ENCODE data around the gene MAPKAP1.
A peak's percentile ranks its signal among the peaks of the same experiment; 100 is the strongest.

Gene MAPKAP1

GRCh38 chr9:125706651-125707471 is at the start of gene MAPKAP1:
MAPKAP1 (minus strand) TSS chr9:125707208; CDS start chr9:125672574, 34,634 bp downstream.
- DNase-seq: peak; percentile 92

- no peak for DNase-seq
Observed at GRCh38 chr9:125756518-125756917, 49.5 kb upstream of the MAPKAP1 start.

GRCh38 chr9:125755340-125755739 is 48.3 kb upstream of the MAPKAP1 start:
- DNase-seq: no peak

GRCh38 chr9:125754096-125754495 is 47.1 kb upstream of the MAPKAP1 start:
- DNase-seq: no peak

GRCh38 chr9:125752070-125752628 is 45.1 kb upstream of the MAPKAP1 start:
- DNase-seq: peak; percentile 46

- peak; percentile 47 for DNase-seq
Observed at GRCh38 chr9:125750627-125751011, 43.6 kb upstream of the MAPKAP1 start.

GRCh38 chr9:125749951-125750626 is 43.1 kb upstream of the MAPKAP1 start:
- DNase-seq: peak; percentile 69

GRCh38 chr9:125749287-125749935 is 42.4 kb upstream of the MAPKAP1 start:
- peak; percentile 24 for DNase-seq

- no peak for DNase-seq
Observed at GRCh38 chr9:125748446-125749099, 41.6 kb upstream of the MAPKAP1 start.

GRCh38 chr9:125747765-125748445 is 40.9 kb upstream of the MAPKAP1 start:
- DNase-seq: peak; percentile 16

- peak; percentile 35 for DNase-seq
Observed at GRCh38 chr9:125747053-125747764, 40.2 kb upstream of the MAPKAP1 start, which contains the start of gene PBX3. PBX3 (plus strand) TSS chr9:125747373.

GRCh38 chr9:125746774-125747052 is 39.7 kb upstream of the MAPKAP1 start:
- no peak for DNase-seq

GRCh38 chr9:125746017-125746773 is 39.2 kb upstream of the MAPKAP1 start:
- DNase-seq: peak; percentile 94

- DNase-seq: no peak
Observed at GRCh38 chr9:125745682-125746016, 38.6 kb upstream of the MAPKAP1 start.

- DNase-seq: no peak
Observed at GRCh38 chr9:125745018-125745417, 38.0 kb upstream of the MAPKAP1 start.

GRCh38 chr9:125744616-125745015 is 37.6 kb upstream of the MAPKAP1 start:
- DNase-seq: no peak

- no peak for DNase-seq
Observed at GRCh38 chr9:125743682-125744428, 36.8 kb upstream of the MAPKAP1 start.

- DNase-seq: no peak
Observed at GRCh38 chr9:125742657-125743056, 35.6 kb upstream of the MAPKAP1 start.

GRCh38 chr9:125739436-125739835 is 32.4 kb upstream of the MAPKAP1 start:
- DNase-seq: no peak

GRCh38 chr9:125732562-125732961 is 25.6 kb upstream of the MAPKAP1 start:
- DNase-seq: peak; percentile 67
